HG03097 (cell line): ENCODE measurements around the gene CCL8.

Experiments used
- ATAC-seq: cut with Tn5 transposase; IDR thresholded peaks from one replicate; pipeline ENCODE4 v1.9.1; 2021; ENCODE audit not compliant: unreplicated experiment, low FRiP score

The CCL8 gene

DNA sequence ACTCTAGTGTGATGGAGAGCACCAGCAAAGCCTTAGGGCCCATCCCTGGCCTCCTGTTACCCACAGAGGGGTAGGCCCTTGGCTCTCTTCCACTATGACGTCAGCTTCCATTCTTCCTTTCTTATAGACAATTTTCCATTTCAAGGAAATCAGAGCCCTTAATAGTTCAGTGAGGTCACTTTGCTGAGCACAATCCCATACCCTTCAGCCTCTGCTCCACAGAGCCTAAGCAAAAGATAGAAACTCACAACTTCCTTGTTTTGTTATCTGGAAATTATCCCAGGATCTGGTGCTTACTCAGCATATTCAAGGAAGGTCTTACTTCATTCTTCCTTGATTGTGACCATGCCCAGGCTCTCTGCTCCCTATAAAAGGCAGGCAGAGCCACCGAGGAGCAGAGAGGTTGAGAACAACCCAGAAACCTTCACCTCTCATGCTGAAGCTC, at the start of gene CCL8:
Gene CCL8 (plus strand): TSS at position 397 of the 445 bp plus-strand sequence. CDS start 67 bp downstream, outside the sequence.
- ATAC-seq = no peak

GRCh38 chr17:34269969-34270368, 49.3 kb upstream of the CCL8 start, which contains the start of gene CCL7:
Gene CCL7 (plus strand): TSS chr17:34270221. CDS start chr17:34270291, 70 bp downstream.
- ATAC-seq = no peak

GRCh38 chr17:34275881-34276280, 43.4 kb upstream of the CCL8 start:
- ATAC-seq = no peak

DNA sequence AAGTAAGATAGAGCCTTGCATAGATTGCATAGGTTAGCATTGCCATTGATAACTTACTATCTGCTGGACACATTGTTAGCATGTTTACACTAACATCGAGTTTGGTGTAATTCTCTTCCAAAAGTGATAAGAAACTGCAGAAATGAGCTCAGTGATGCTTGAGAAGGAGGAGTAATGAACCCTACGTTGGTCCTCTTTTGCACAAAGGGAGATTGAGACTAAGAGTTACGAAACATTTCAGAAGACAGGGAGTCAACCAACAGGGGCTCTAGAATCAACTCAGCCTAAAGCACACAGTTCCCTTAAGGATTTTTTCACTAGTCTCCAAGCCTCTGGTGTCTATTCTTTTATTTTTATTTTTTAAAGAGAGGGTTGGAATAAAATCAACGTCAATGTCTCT, 42.4 kb upstream of the CCL8 start:
- no peak for ATAC-seq

DNA sequence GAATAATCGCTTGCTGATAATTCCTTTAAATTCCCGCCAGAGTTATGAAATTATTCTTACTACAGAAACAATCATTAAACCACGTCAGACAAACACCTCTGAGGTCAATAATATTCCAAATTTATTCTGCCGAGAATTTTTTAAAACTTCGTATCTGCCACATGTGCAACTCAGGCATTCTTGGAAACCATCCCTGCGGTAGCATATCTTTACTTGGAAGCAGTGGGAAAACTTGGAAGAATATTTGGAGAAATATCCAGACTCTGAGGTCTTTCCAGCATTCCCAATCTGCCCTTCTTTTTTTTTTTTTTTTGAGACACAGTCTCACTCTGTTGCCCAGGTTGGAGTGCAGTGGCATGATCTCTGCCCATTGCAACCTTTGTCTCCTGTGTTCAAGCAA, 35.7 kb upstream of the CCL8 start:
- ATAC-seq = no peak

GRCh38 chr17:34285286-34285792, 33.9 kb upstream of the CCL8 start, which contains the start of gene CCL11:
Gene CCL11 (plus strand): TSS chr17:34285742. CDS start chr17:34285809, 67 bp downstream.
- no peak for ATAC-seq

DNA sequence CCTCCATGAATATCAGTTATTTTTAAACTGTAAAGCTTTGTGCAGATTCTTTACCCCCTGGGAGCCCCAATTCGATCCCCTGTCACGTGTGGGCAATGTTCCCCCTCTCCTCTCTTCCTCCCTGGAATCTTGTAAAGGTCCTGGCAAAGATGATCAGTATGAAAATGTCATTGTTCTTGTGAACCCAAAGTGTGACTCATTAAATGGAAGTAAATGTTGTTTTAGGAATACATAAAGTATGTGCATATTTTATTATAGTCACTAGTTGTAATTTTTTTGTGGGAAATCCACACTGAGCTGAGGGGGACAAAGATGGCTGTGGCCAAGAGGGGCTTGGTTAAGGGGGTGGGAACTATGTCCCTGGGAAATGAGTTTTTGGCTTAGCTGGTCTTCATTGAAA, 31.4 kb upstream of the CCL8 start:
- no peak for ATAC-seq

- no peak for ATAC-seq
Observed at GRCh38 chr17:34290586-34290985, 28.6 kb upstream of the CCL8 start.

DNA sequence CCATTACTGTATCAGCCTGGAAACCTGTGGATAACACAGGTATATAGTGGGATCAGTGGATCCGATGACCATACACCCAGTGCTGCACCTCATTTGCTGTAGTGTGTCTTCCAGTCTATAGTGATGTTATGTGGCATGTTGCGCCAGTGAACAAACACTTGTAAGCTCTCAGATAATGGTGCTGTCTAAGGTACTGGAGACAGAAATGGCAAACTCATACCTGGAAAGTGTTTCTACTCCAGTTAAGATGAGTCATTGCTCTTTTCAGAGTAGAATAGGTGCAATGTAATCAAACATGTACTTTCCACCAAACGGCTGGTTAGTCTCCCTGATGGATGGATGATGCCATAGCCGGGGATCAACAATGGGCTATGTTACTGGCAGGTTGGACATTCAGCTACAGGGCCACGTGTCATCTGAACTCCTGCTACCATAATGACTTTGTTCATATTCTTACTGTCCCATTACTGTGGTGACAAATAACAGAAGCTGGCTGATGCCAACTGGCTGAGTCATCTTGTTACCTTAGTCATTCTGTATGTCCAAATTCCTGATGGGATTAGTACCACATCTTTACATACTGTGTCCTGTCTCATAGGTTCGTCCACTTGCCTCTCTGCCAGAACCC, 27.4 kb upstream of the CCL8 start:
- no peak for ATAC-seq

GRCh38 chr17:34299027-34299426, 20.2 kb upstream of the CCL8 start:
- ATAC-seq = no peak

DNA sequence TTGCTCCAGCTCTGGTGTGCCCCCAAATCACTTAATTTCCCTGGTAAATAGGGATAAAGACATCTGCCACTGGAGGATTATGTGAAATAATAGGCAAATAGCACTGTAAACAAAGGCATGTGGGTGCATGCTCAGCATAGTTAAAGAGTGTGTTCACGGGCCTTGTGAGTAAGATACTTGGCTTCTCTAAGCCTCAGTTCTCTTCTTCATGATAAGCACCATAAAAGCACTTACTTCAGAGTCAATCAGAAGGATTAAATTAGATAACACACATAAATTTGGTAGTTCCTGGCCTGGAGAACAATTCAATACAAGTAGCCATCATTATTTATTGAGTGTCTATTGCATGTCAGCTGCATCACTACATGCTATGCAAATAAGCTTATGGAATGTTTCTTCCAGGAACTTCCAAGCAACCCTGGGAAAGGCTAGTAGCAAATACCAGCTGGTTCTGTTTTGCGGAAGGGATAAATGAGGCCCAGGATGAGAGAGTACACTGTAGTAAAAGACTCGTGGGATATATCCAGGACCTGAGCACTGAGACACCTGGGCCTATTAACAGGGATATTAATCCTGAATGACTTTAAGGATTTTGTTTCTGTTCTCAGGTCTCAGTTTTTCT, 19.2 kb upstream of the CCL8 start:
- ATAC-seq = no peak

GRCh38 chr17:34300652-34301370, 18.4 kb upstream of the CCL8 start:
- no peak for ATAC-seq

DNA sequence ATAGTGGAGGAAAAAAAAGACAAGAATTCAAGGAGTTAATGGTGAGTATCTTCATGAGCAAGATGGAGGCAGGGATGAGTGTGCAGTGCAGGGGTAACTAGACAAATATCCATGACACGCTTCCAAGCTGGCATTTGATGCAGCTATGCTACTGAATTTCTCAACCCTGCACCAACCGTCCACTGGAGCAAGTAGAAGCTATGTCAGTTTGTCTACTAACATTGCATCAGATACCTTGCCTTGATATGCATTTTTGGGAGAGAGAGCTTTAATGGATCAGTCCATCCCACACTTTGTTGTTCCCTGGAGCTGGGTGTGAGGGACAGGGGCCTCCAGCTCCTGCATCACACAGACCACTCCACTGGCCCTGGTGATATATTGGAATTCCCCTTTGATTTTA, 17.2 kb upstream of the CCL8 start:
- no peak for ATAC-seq

DNA sequence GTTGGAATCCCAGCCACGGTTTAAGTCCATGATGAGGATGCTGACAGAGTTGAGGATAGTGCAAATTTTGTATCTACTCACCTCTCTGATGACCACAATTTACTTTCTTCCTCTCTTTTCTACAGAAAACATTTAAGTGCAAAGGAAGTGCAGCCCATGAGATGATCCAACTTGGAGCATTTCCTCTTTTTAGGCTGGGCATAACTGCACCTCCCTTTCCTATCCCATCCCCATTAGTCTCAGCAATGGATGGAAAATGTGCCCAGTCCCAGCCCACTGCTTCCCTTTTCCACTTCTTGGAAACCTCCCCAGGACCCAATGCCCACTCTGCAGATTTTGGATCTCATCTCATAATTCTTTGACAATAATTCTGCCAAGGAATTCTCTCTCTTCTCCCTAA, 16.6 kb upstream of the CCL8 start:
- ATAC-seq = no peak

- ATAC-seq = no peak
Observed at GRCh38 chr17:34303606-34304005, 15.6 kb upstream of the CCL8 start.

- ATAC-seq = no peak
Observed at GRCh38 chr17:34305061-34305460, 14.2 kb upstream of the CCL8 start.

DNA sequence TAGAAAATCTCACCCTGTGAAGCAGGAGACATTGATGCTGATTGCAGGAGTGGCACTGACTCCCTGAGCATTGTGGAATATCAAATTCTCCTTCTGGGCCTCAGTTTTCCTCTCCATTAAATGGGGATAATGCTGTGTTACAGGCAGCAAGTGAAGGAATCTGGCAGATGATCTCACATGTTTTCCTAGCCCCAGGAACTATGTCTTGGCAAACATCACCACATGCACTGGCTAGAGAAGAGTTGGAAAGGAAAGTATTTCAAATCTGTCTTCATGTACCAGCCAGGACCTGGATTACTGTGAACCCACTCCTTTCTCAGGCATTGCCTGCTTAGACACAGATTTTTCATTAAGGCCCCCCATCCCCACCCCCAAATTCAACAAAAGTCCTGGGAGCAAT, 13.6 kb upstream of the CCL8 start:
- no peak for ATAC-seq

DNA sequence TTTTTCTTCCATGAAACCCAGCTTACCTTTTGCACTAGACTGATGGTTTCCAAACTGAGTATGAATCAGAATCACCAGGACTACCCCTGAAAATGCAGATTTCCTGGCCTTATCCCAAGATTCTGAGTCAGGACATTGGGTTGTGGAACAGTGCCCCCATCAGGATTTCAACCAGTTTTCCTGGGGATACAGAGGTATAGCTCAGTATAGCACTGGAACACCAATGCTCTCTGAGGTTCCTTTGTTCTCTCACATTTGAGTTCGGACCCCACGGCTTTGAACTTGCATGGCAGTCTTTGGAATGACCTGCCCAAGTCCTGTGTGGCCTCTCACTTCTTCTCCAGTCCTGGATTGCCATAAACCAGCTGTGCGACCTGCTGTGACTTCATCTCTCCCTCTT, 12.8 kb upstream of the CCL8 start:
- no peak for ATAC-seq

- ATAC-seq = no peak
Observed at GRCh38 chr17:34307110-34307509, 12.1 kb upstream of the CCL8 start.

- ATAC-seq = no peak
Observed at GRCh38 chr17:34308371-34308770, 10.9 kb upstream of the CCL8 start.

DNA sequence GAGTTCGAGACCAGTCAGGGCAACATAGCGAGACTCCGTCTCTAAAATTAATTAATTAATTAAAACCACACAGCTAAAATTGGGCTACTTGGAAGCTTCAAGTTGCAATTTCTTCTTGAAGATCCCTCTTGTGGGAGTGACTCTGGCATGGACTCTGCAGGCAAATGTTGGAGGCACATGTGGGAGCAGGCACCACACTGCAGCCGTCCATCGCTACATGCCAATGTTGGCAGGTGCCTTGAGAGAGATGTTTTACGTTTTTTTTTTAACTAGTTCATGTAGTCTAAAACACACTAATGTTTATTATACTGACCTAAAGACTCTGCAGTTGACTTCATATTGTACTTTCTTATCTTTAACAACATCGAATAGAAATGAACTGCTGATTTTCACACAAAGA, 7.9 kb upstream of the CCL8 start:
- no peak for ATAC-seq
